Right lobe of liver (tissue), 5 donors: ENCODE measurements around the gene NLRP12. TPM values are rescaled to one million over a fixed set of nuclear protein-coding genes. Genes with fewer than 3 reads are reported as not detected.

Source experiments
- microRNA counts: library from miRNA; unstranded; fragments of <30 nt; microRNA quantifications from one replicate; lab custom pipeline; 2016
- microRNA-seq, 2 donors: library from miRNA; unstranded; fragments of <30 nt; microRNA quantifications; one replicate each; pipeline ENCODE4, GENCODE V29; 2019 to 2020
- small RNA-seq, 2 experiments: library from RNA; depleted of rRNA; stranded (forward); fragments of <200 nt; gene quantifications; one replicate each; pipeline ENCODE3, GENCODE V24; 2016
- total RNA-seq, 6 experiments: library from RNA; depleted of rRNA in 2 of 6; stranded (reverse); fragments of >200 nt in 2 of 6; fragmentation: NEBNext Ultra II Directional in 3 of 6; extraction: Animal tissue kit (Norgen Biotek cat#: 25700) in 3 of 6; gene quantifications; one replicate each; pipeline versions ENCODE4 v1.1.0 to v1.2.4, GENCODE V29; 2016 to 2023
- donor health status: DM: no; HTN: no; CAD: no.
- donor health status: DM: no; HTN: no; CAD: no.
- donor health status: DM: no; HTN: yes; CAD: no.
- donor health status: DM: no; HTN: yes; CAD: no.

Gene NLRP12
- total RNA-seq, 6 experiments from 2014 or later, result 0.20 to 0.56 (median 0.34) TPM

MicroRNA genes within 50 kb of the gene (microRNA counts, 767-probe panel; counts per million panel counts)
- microRNA hsa-miR-371a-3p (lab: Ali Mortazavi, UCI) (237 counts per million), microRNA hsa-miR-371a-5p (lab: Ali Mortazavi, UCI) (237 counts per million), microRNA hsa-miR-371b-3p (lab: Ali Mortazavi, UCI) (237 counts per million), microRNA hsa-miR-371b-5p (lab: Ali Mortazavi, UCI) (237 counts per million), microRNA hsa-miR-372 (lab: Ali Mortazavi, UCI) (237 counts per million), microRNA hsa-miR-373-3p (lab: Ali Mortazavi, UCI) (237 counts per million), microRNA hsa-miR-516a-3p (lab: Ali Mortazavi, UCI) (237 counts per million), microRNA hsa-miR-516a-5p (lab: Ali Mortazavi, UCI) (237 counts per million), microRNA hsa-miR-522-3p (lab: Ali Mortazavi, UCI) (237 counts per million)

Small RNAs within 50 kb of the gene (microRNA-seq; reads per million reads assigned to microRNA genes)
- 0 reads per million in 2 donors for gene MIR1283-2
- 0 reads per million in 2 donors for gene MIR371A
- 2.3 to 5.2 reads per million in 2 donors for gene MIR372
- 1.4 to 1.9 reads per million in 2 donors for gene MIR373
- gene MIR516A1, result 0 reads per million in 2 donors
- gene MIR516A2, result 0 reads per million in 2 donors
- 0 to 0.64 reads per million in 2 donors for gene MIR519A1
- 0 reads per million in 2 donors for gene MIR521-1
- gene MIR522, result 0 reads per million in 2 donors
- gene MIR527, result 0 reads per million in 2 donors

Small RNAs within 50 kb of the gene (small RNA-seq; reads per million reads assigned to genes)
- 0 reads per million in 2 experiments for gene AC008753.1
- gene MIR1283-2, result 0 reads per million in 2 experiments
- 0 reads per million in 2 experiments for gene MIR371A
- gene MIR372, result 0 reads per million in 2 experiments
- gene MIR373, result 0 to 0.58 reads per million in 2 experiments
- gene MIR516A1, result 0 reads per million in 2 experiments
- gene MIR516A2, result 0 reads per million in 2 experiments
- gene MIR519A1, result 0 reads per million in 2 experiments
- 0 reads per million in 2 experiments for gene MIR521-1
- 0 reads per million in 2 experiments for gene MIR527
- gene RNU6-1041P, result 0 reads per million in 2 experiments
- gene RNU6-165P, result 0 reads per million in 2 experiments
- gene RNU6-751P, result 0 reads per million in 2 experiments
- 0 reads per million in 2 experiments for gene RNU6-982P

Other genes starting within 250 kb of the NLRP12 start
- gene DPRX, start 192.3 kb downstream of the NLRP12 start, total RNA-seq, result not detected
- 10 to 100 TPM; 15.4 to 38.3 (median 20.9) TPM for gene MYADM, start 43.6 kb upstream of the NLRP12 start, total RNA-seq
- gene PRKCG, start 57.9 kb upstream of the NLRP12 start, total RNA-seq, result not detected
- not detected for gene CACNG7, start 85.0 kb upstream of the NLRP12 start, total RNA-seq
- gene CACNG8, start 138.6 kb upstream of the NLRP12 start, total RNA-seq, result under 1 TPM in 1 of 6 experiments, not detected in 5; 0.02 TPM
- not detected for gene CACNG6, start 167.3 kb upstream of the NLRP12 start, total RNA-seq
- under 1 TPM in 1 of 6 experiments, not detected in 5; 0.37 TPM for gene VSTM1, start 239.6 kb upstream of the NLRP12 start, total RNA-seq